ENCODE results near the gene ARFGEF3.
"Not testable (repeated sequence)": the region's sequence is repeated elsewhere in the genome, so short reads cannot be mapped to it uniquely, and the experiment has no call there.

Gene ARFGEF3

GRCh38 chr6:138161338-138162110, at the start of gene ARFGEF3:
Gene ARFGEF3, plus strand, starts transcription at chr6:138161939. Its CDS starts 148 bp downstream, at chr6:138162087.
- no peak for DNase-seq (ENCODE audit: low read depth)

GRCh38 chr6:138113588-138114210, 48.0 kb upstream of the ARFGEF3 start:
- no peak for DNase-seq (ENCODE audit: low read depth)

- no peak for DNase-seq (ENCODE audit: low read depth)
These were observed 46.5 kb upstream of the ARFGEF3 start for GRCh38 chr6:138115201-138115600.

- DNase-seq (ENCODE audit: low read depth) = peak; percentile 66
These were observed 45.7 kb upstream of the ARFGEF3 start for GRCh38 chr6:138115877-138116660.

GRCh38 chr6:138116661-138116999, 45.1 kb upstream of the ARFGEF3 start:
- DNase-seq (ENCODE audit: low read depth) = no peak

GRCh38 chr6:138117376-138117914, 44.3 kb upstream of the ARFGEF3 start:
- no peak for DNase-seq (ENCODE audit: low read depth)

GRCh38 chr6:138119229-138119628, 42.5 kb upstream of the ARFGEF3 start:
- DNase-seq (ENCODE audit: low read depth) = not testable (repeated sequence)

GRCh38 chr6:138119976-138120375, 41.8 kb upstream of the ARFGEF3 start:
- DNase-seq (ENCODE audit: low read depth) = no peak

- DNase-seq (ENCODE audit: low read depth) = no peak
These were observed 37.6 kb upstream of the ARFGEF3 start for GRCh38 chr6:138124096-138124495.

GRCh38 chr6:138128096-138128495, 33.6 kb upstream of the ARFGEF3 start:
- no peak for DNase-seq (ENCODE audit: low read depth)

- DNase-seq (ENCODE audit: low read depth) = no peak
These were observed 32.5 kb upstream of the ARFGEF3 start for GRCh38 chr6:138129190-138129589.

GRCh38 chr6:138142806-138143205, 18.9 kb upstream of the ARFGEF3 start:
- DNase-seq (ENCODE audit: low read depth) = no peak

GRCh38 chr6:138145402-138145801, 16.3 kb upstream of the ARFGEF3 start:
- no peak for DNase-seq (ENCODE audit: low read depth)

- DNase-seq (ENCODE audit: low read depth) = no peak
These were observed 15.2 kb upstream of the ARFGEF3 start for GRCh38 chr6:138146544-138146943.

- DNase-seq (ENCODE audit: low read depth) = no peak
These were observed 6.3 kb upstream of the ARFGEF3 start for GRCh38 chr6:138155443-138155842.

GRCh38 chr6:138157986-138158638, 3.6 kb upstream of the ARFGEF3 start:
- DNase-seq (ENCODE audit: low read depth) = no peak

- DNase-seq (ENCODE audit: low read depth) = no peak
These were observed 2.5 kb upstream of the ARFGEF3 start for GRCh38 chr6:138159246-138159645.

GRCh38 chr6:138160329-138161087, 1.2 kb upstream of the ARFGEF3 start:
- no peak for DNase-seq (ENCODE audit: low read depth)

GRCh38 chr6:138161088-138161337, 726 bp upstream of the ARFGEF3 start:
- DNase-seq (ENCODE audit: low read depth) = no peak

GRCh38 chr6:138162111-138162954, 594 bp downstream of the ARFGEF3 start:
- DNase-seq (ENCODE audit: low read depth) = no peak
